Karpas-422 (cell line): ENCODE results near the gene TMEM151A. TPM values are rescaled to one million over a fixed set of nuclear protein-coding genes. Genes with fewer than 3 reads are reported as not detected.
"Not testable (repeated sequence)": the region's sequence is repeated elsewhere in the genome, so short reads cannot be mapped to it uniquely, and the experiment has no call there.

Experiments
- DNase-seq: peaks from one replicate; pipeline ENCODE4 v3.0.0-alpha.2; 2015
- H2AFZ ChIP-seq: fragments of 200-600 bp; sonication (generic); 2 replicates; pipeline ENCODE4 v1.6.1; 2014; ENCODE audit warnings: antibody characterized with exemption, low read length, mixed read lengths
- H3K27ac ChIP-seq: fragments of 200-600 bp; sonication (generic); 2 replicates; pipeline ENCODE4 v1.5.1; 2014; ENCODE audit warnings: mild to moderate bottlenecking, low read length, moderate library complexity
- H3K27me3 ChIP-seq: fragments of 200-600 bp; sonication (generic); 2 replicates; pipeline ENCODE4 v1.6.1; 2014; ENCODE audit warnings: low read length, mixed read lengths
- H3K36me3 ChIP-seq: fragments of 200-600 bp; sonication (generic); 2 replicates; pipeline ENCODE4 v1.6.1; 2014; ENCODE audit warnings: low read length, mixed read lengths; ENCODE audit not compliant: insufficient read depth
- H3K4me1 ChIP-seq: fragments of 200-600 bp; sonication (generic); 2 replicates; pipeline ENCODE4 v1.6.1; 2014; ENCODE audit warnings: mild to moderate bottlenecking, low read length, mixed read lengths
- H3K4me2 ChIP-seq: fragments of 200-600 bp; sonication (generic); 2 replicates; pipeline ENCODE4 v1.6.1; 2014; ENCODE audit warnings: low read length, low read depth, mild to moderate bottlenecking; ENCODE audit not compliant: poor library complexity, severe bottlenecking
- H3K4me3 ChIP-seq: fragments of 200-600 bp; sonication (generic); 2 replicates; pipeline ENCODE4 v1.5.1; 2014; ENCODE audit warnings: mild to moderate bottlenecking, antibody characterized with exemption, low read length, mixed read lengths
- H3K79me2 ChIP-seq: fragments of 200-600 bp; sonication (generic); 2 replicates; pipeline ENCODE4 v1.6.1; 2014; ENCODE audit warnings: mild to moderate bottlenecking, low read length, mixed read lengths
- H3K9ac ChIP-seq: fragments of 200-600 bp; sonication (generic); 2 replicates; pipeline ENCODE4 v1.6.0; 2014; ENCODE audit warnings: low read length
- H3K9me2 ChIP-seq: fragments of 200-600 bp; sonication (generic), shearing (Covaris generic); replicated peaks from 2 replicates; pipeline ENCODE4 v1.6.0; 2014; ENCODE audit warnings: mild to moderate bottlenecking, low read length, moderate library complexity; ENCODE audit not compliant: insufficient read depth
- H3K9me3 ChIP-seq: fragments of 300-700, 200-600 bp; sonication (generic); 2 replicates; pipeline ENCODE4 v1.6.1; 2014; ENCODE audit warnings: low read length, mixed read lengths
- H4K20me1 ChIP-seq: fragments of 200-600 bp; sonication (generic); 2 replicates; pipeline ENCODE4 v1.6.1; 2014; ENCODE audit warnings: mild to moderate bottlenecking, antibody characterized with exemption, low read length, low read depth; ENCODE audit not compliant: insufficient read depth
- total RNA-seq: library from RNA; depleted of rRNA; stranded (reverse); fragments of >200 nt; shearing (Covaris generic); gene quantifications from 2 replicates; pipeline ENCODE4 v1.2.3, GENCODE V29; 2014; ENCODE audit warnings: low replicate concordance

TMEM151A gene
- total RNA-seq, 1 experiment from 2014 or later = not detected

- no peak for DNase-seq
- H3K27ac ChIP-seq = peak overlapping the region; percentile 73
- H3K9me3 ChIP-seq = no peaks in the 10 kb centered on the region
- H2AFZ ChIP-seq = no peak overlapping the region
- H4K20me1 ChIP-seq = peaks cover 11% of the 10 kb centered on the region; the same call in 1 of the 2 replicates
- peak overlapping the region; percentile 93 for H3K4me3 ChIP-seq
- H3K9me2 ChIP-seq = no peaks in the 10 kb centered on the region
- H3K9ac ChIP-seq = peak overlapping the region; percentile 97
- peaks cover 24% of the 10 kb centered on the region for H3K79me2 ChIP-seq
- H3K27me3 ChIP-seq = no peaks in the 10 kb centered on the region
- H3K4me1 ChIP-seq = peaks cover 27% of the 10 kb centered on the region
- peak overlapping the region; percentile 76 for H3K4me2 ChIP-seq
- H3K36me3 ChIP-seq = peaks cover 16% of the 10 kb centered on the region; the same call in 1 of the 2 replicates
These were observed 22.5 kb upstream of the TMEM151A start for GRCh38 chr11:66268952-66269905.

- Histone ChIP-seq H3K4me2 (no peak overlapping the region), H4K20me1 (no peaks in the 10 kb centered on the region), H3K9ac (no peak overlapping the region), H3K9me2 (no peaks in the 10 kb centered on the region), H3K27me3 (no peaks in the 10 kb centered on the region), H3K4me3 (no peak overlapping the region), H3K79me2 (peaks cover 24% of the 10 kb centered on the region), H3K36me3 (peaks cover 13% of the 10 kb centered on the region; the same call in 1 of the 2 replicates), H3K27ac (no peak overlapping the region), H3K9me3 (no peaks in the 10 kb centered on the region), H3K4me1 (peaks cover 22% of the 10 kb centered on the region), H2AFZ (no peak overlapping the region)
- DNase-seq = no peak
These were observed 19.9 kb upstream of the TMEM151A start for GRCh38 chr11:66271816-66272215.

- Histone ChIP-seq H3K36me3 (peaks cover 13% of the 10 kb centered on the region; the same call in 1 of the 2 replicates), H3K9ac (no peak overlapping the region), H3K79me2 (peaks cover 24% of the 10 kb centered on the region), H3K9me3 (no peaks in the 10 kb centered on the region), H3K27ac (no peak overlapping the region), H3K4me1 (peaks cover 22% of the 10 kb centered on the region), H3K9me2 (no peaks in the 10 kb centered on the region), H4K20me1 (no peaks in the 10 kb centered on the region), H3K27me3 (no peaks in the 10 kb centered on the region), H3K4me2 (no peak overlapping the region), H3K4me3 (no peak overlapping the region), H2AFZ (no peak overlapping the region)
- DNase-seq = no peak
These were observed 19.1 kb upstream of the TMEM151A start for GRCh38 chr11:66272596-66272995.

GRCh38 chr11:66274219-66274618, 17.5 kb upstream of the TMEM151A start:
- Histone ChIP-seq H3K4me2 (no peak overlapping the region), H3K27ac (no peak overlapping the region), H3K9ac (no peak overlapping the region), H3K4me3 (no peak overlapping the region), H3K79me2 (peaks cover 18% of the 10 kb centered on the region), H4K20me1 (no peaks in the 10 kb centered on the region), H3K9me2 (no peaks in the 10 kb centered on the region), H3K4me1 (peaks cover 24% of the 10 kb centered on the region), H3K27me3 (no peaks in the 10 kb centered on the region), H3K9me3 (no peaks in the 10 kb centered on the region), H3K36me3 (peaks cover 13% of the 10 kb centered on the region; the same call in 1 of the 2 replicates), H2AFZ (no peak overlapping the region)
- no peak for DNase-seq

GRCh38 chr11:66275396-66275795, 16.3 kb upstream of the TMEM151A start:
- no peak overlapping the region for H3K27ac ChIP-seq
- no peaks in the 10 kb centered on the region for H4K20me1 ChIP-seq
- peaks cover 13% of the 10 kb centered on the region; the same call in 1 of the 2 replicates for H3K36me3 ChIP-seq
- H3K27me3 ChIP-seq = no peaks in the 10 kb centered on the region
- H3K79me2 ChIP-seq = peaks cover 6% of the 10 kb centered on the region
- no peak overlapping the region for H3K9ac ChIP-seq
- H3K4me1 ChIP-seq = peaks cover 15% of the 10 kb centered on the region
- H3K9me3 ChIP-seq = no peaks in the 10 kb centered on the region
- no peak for DNase-seq
- no peak overlapping the region for H3K4me3 ChIP-seq
- no peak overlapping the region for H2AFZ ChIP-seq
- no peak overlapping the region for H3K4me2 ChIP-seq
- H3K9me2 ChIP-seq = no peaks in the 10 kb centered on the region

- H3K9me2 ChIP-seq = no peaks in the 10 kb centered on the region
- peaks cover 13% of the 10 kb centered on the region; the same call in 1 of the 2 replicates for H3K36me3 ChIP-seq
- peaks cover 15% of the 10 kb centered on the region for H3K4me1 ChIP-seq
- no peak overlapping the region for H3K27ac ChIP-seq
- H3K9ac ChIP-seq = no peak overlapping the region
- H3K79me2 ChIP-seq = no peaks in the 10 kb centered on the region
- no peaks in the 10 kb centered on the region for H3K27me3 ChIP-seq
- no peak overlapping the region for H3K4me3 ChIP-seq
- no peak for DNase-seq
- H3K9me3 ChIP-seq = no peaks in the 10 kb centered on the region
- no peaks in the 10 kb centered on the region for H4K20me1 ChIP-seq
- H2AFZ ChIP-seq = no peak overlapping the region
- no peak overlapping the region for H3K4me2 ChIP-seq
These were observed 15.6 kb upstream of the TMEM151A start for GRCh38 chr11:66275984-66276612.

GRCh38 chr11:66276619-66277018, 15.1 kb upstream of the TMEM151A start:
- H3K9ac ChIP-seq, H2AFZ ChIP-seq, H3K9me2 ChIP-seq, H3K27ac ChIP-seq, H3K4me3 ChIP-seq, H4K20me1 ChIP-seq, H3K79me2 ChIP-seq, H3K4me2 ChIP-seq, DNase-seq, H3K9me3 ChIP-seq, H3K27me3 ChIP-seq: not testable (repeated sequence)
- Histone ChIP-seq H3K4me1 (peaks cover 18% of the 10 kb centered on the region), H3K36me3 (peaks cover 13% of the 10 kb centered on the region; the same call in 1 of the 2 replicates)

- Histone ChIP-seq H3K4me2 (peak overlapping the region; percentile 70), H3K9ac (0 out of 2 replicates have a peak overlapping the region, but pooled peaks have one; percentile 47), H3K4me1 (peaks cover 23% of the 10 kb centered on the region), H3K27ac (0 out of 2 replicates have a peak overlapping the region, but pooled peaks have one; percentile 22), H3K36me3 (peaks cover 12% of the 10 kb centered on the region; the same call in 1 of the 2 replicates)
- DNase-seq, H3K27me3 ChIP-seq, H4K20me1 ChIP-seq, H3K4me3 ChIP-seq, H3K9me3 ChIP-seq, H2AFZ ChIP-seq, H3K79me2 ChIP-seq, H3K9me2 ChIP-seq: not testable (repeated sequence)
These were observed 14.6 kb upstream of the TMEM151A start for GRCh38 chr11:66277064-66277463.
